Measurements from ENCODE around the gene AK4.

Gene AK4

GRCh38 chr1:65266476-65266875 is 118.5 kb downstream of the AK4 start:
- DNase-seq (ENCODE audit: low read depth, low spot score), result no peak

GRCh38 chr1:65267271-65267670 is 119.3 kb downstream of the AK4 start:
- no peak for DNase-seq (ENCODE audit: low read depth, low spot score)
- H3K27ac ChIP-seq, result no peak overlapping the region

More at GRCh38 chr1:65266476-65266875, 118.5 kb downstream of the AK4 start:
- no peak overlapping the region for H3K27ac ChIP-seq

- DNase-seq (ENCODE audit: low read depth, low spot score), result no peak
- H3K27ac ChIP-seq, result no peak overlapping the region
Measured at GRCh38 chr1:65267683-65268082, 119.7 kb downstream of the AK4 start.

GRCh38 chr1:65269612-65270011 is 121.6 kb downstream of the AK4 start:
- no peak overlapping the region for H3K27ac ChIP-seq
- DNase-seq (ENCODE audit: low read depth, low spot score), result no peak

- no peak overlapping the region for H3K27ac ChIP-seq
Measured at GRCh38 chr1:65276197-65276939, 128.4 kb downstream of the AK4 start.

GRCh38 chr1:65277605-65278347 is 129.8 kb downstream of the AK4 start:
- H3K27ac ChIP-seq, result no peak overlapping the region

More at GRCh38 chr1:65276197-65276939, 128.4 kb downstream of the AK4 start:
- no peak for DNase-seq (ENCODE audit: low read depth, low spot score)

GRCh38 chr1:65278376-65279069 is 130.5 kb downstream of the AK4 start:
- no peak overlapping the region for H3K27ac ChIP-seq
- DNase-seq (ENCODE audit: low read depth, low spot score), result no peak

More at GRCh38 chr1:65277605-65278347, 129.8 kb downstream of the AK4 start:
- no peak for DNase-seq (ENCODE audit: low read depth, low spot score)

GRCh38 chr1:65279070-65279779 is 131.2 kb downstream of the AK4 start:
- H3K27ac ChIP-seq, result no peak overlapping the region
- DNase-seq (ENCODE audit: low read depth, low spot score), result no peak

Measured in epithelial cell of prostate (primary cell).